SK-N-SH treated with all-trans-retinoic acid at 6 μM for 48 hours (cell line): ENCODE measurements around the gene ALG13.

Experiments
- ATAC-seq: fragments of 200-7000 bp; cut with Tn5 transposase; 3 replicates; pipeline ENCODE4 v1.9.1; 2020; ENCODE audit warnings: mild to moderate bottlenecking, moderate library complexity
- ARNTL ChIP-seq: fragments of 450-650 bp; formaldehyde crosslinking; IDR thresholded peaks from 2 replicates; pipeline ENCODE4 v1.5.0; 2020; ENCODE audit warnings: low read depth, mild to moderate bottlenecking, moderate library complexity, borderline replicate concordance
- BACH2 ChIP-seq: fragments of 250-450 bp; sonication (Bioruptor Pico); IDR thresholded peaks from 2 replicates; pipeline ENCODE4 v1.9.0; 2021; ENCODE audit warnings: mild to moderate bottlenecking, borderline replicate concordance
- CREB5 ChIP-seq: fragments of 250-450 bp; sonication (Bioruptor Pico); IDR thresholded peaks from 2 replicates; pipeline ENCODE4 v1.5.1; 2020; ENCODE audit warnings: low read depth, mild to moderate bottlenecking, moderate library complexity
- CSDC2 ChIP-seq: fragments of 250-450 bp; sonication (Bioruptor Pico); IDR thresholded peaks from 2 replicates; pipeline ENCODE4 v1.5.0; 2020; ENCODE audit warnings: mild to moderate bottlenecking, moderate library complexity
- CSRNP3 ChIP-seq: fragments of 250-450 bp; sonication (Bioruptor Pico); IDR thresholded peaks from 2 replicates; pipeline ENCODE4 v1.5.1; 2021; ENCODE audit warnings: mild to moderate bottlenecking, moderate library complexity
- ESRRG ChIP-seq: fragments of 250-450 bp; sonication (Bioruptor Pico); IDR thresholded peaks from 2 replicates; pipeline ENCODE4 v1.6.1; 2021; ENCODE audit warnings: mild to moderate bottlenecking
- GLIS3 ChIP-seq: fragments of 250-450 bp; sonication (Bioruptor Pico); IDR thresholded peaks from 2 replicates; pipeline ENCODE4 v1.5.0; 2020; ENCODE audit warnings: mild to moderate bottlenecking, moderate library complexity
- ISL1 ChIP-seq: fragments of 250-450 bp; sonication (Bioruptor Pico); IDR thresholded peaks from 2 replicates; pipeline ENCODE4 v2.1.2; 2022; ENCODE audit warnings: mild to moderate bottlenecking, moderate library complexity
- OSR1 ChIP-seq: fragments of 250-450 bp; sonication (Bioruptor Pico); IDR thresholded peaks from 2 replicates; pipeline ENCODE4 v1.8.0; 2022; ENCODE audit warnings: moderate library complexity, mild to moderate bottlenecking, inconsistent platforms
- POU6F1 ChIP-seq: fragments of 250-450 bp; sonication (Bioruptor Pico); IDR thresholded peaks from 2 replicates; pipeline ENCODE4 v1.8.0; 2021; ENCODE audit warnings: low read depth, mild to moderate bottlenecking, moderate library complexity, borderline replicate concordance
- PPARA ChIP-seq: fragments of 250-450 bp; sonication (Bioruptor Pico); IDR thresholded peaks from 2 replicates; pipeline ENCODE4 v1.5.0; 2020; ENCODE audit warnings: mild to moderate bottlenecking, borderline replicate concordance
- RARB ChIP-seq: fragments of 250-450 bp; sonication (Bioruptor Pico); IDR thresholded peaks from 2 replicates; pipeline ENCODE4 v1.8.0; 2021; ENCODE audit warnings: mild to moderate bottlenecking, moderate library complexity
- SNAI2 ChIP-seq: fragments of 250-450 bp; sonication (Bioruptor Pico); IDR thresholded peaks from 2 replicates; pipeline ENCODE4 v1.5.0; 2020; ENCODE audit warnings: mild to moderate bottlenecking, moderate library complexity
- TCF4 ChIP-seq: fragments of 250-450 bp; sonication (Bioruptor Pico); IDR thresholded peaks from 2 replicates; pipeline ENCODE4 v1.8.0; 2021; ENCODE audit warnings: mild to moderate bottlenecking, moderate library complexity, borderline replicate concordance
- TOX ChIP-seq: fragments of 250-450 bp; sonication (Bioruptor Pico); IDR thresholded peaks from 2 replicates; pipeline ENCODE4 v1.8.0; 2021; ENCODE audit warnings: mild to moderate bottlenecking, moderate library complexity, borderline replicate concordance
- TSHZ2 ChIP-seq: fragments of 250-450 bp; sonication (Bioruptor Pico); IDR thresholded peaks from 2 replicates; pipeline ENCODE4 v1.5.0; 2020; ENCODE audit warnings: mild to moderate bottlenecking, moderate library complexity
- ZC3H10 ChIP-seq: fragments of 250-450 bp; sonication (Bioruptor Pico); IDR thresholded peaks from 2 replicates; pipeline ENCODE4 v1.5.1; 2021; ENCODE audit warnings: mild to moderate bottlenecking, moderate library complexity
- ZFP3 ChIP-seq: fragments of 250-450 bp; sonication (Bioruptor Pico); IDR thresholded peaks from 2 replicates; pipeline ENCODE4 v1.5.0; 2020; ENCODE audit warnings: mild to moderate bottlenecking, moderate library complexity
- ZFP30 ChIP-seq: fragments of 450-650 bp; formaldehyde crosslinking; IDR thresholded peaks from 2 replicates; pipeline ENCODE4 v1.5.0; 2022; ENCODE audit warnings: mild to moderate bottlenecking, moderate library complexity
- ZNF565 ChIP-seq: fragments of 450-650 bp; formaldehyde crosslinking; conservative IDR thresholded peaks from 2 replicates; pipeline ENCODE4 v1.5.0; 2020; ENCODE audit warnings: low read depth, mild to moderate bottlenecking, moderate library complexity
- ZNF70 ChIP-seq: fragments of 450-650 bp; formaldehyde crosslinking; IDR thresholded peaks from 2 replicates; pipeline ENCODE4 v1.5.0; 2020; ENCODE audit warnings: mild to moderate bottlenecking, moderate library complexity
- ZNF8 ChIP-seq: fragments of 450-650 bp; formaldehyde crosslinking; IDR thresholded peaks from 2 replicates; pipeline ENCODE4 v1.5.0; 2020; ENCODE audit warnings: mild to moderate bottlenecking, moderate library complexity

Gene ALG13

GRCh38 chrX:111743316-111743715 is 62.3 kb downstream of the ALG13 start:
- ATAC-seq, result no peak

GRCh38 chrX:111756486-111756885 is 75.5 kb downstream of the ALG13 start:
- no peak for ATAC-seq
- TF ChIP-seq POU6F1 (no peak), GLIS3 (CRISPR knock-in tag) (no peak), SNAI2 (CRISPR knock-in tag) (no peak), TOX (CRISPR knock-in tag) (no peak), PPARA (CRISPR knock-in tag) (no peak), ZNF8 (CRISPR knock-in tag) (no peak), ZNF565 (CRISPR knock-in tag) (no peak), BACH2 (CRISPR knock-in tag) (no peak), ZC3H10 (CRISPR knock-in tag) (no peak), TSHZ2 (CRISPR knock-in tag) (no peak)

More at GRCh38 chrX:111743316-111743715, 62.3 kb downstream of the ALG13 start:
- TF ChIP-seq CSRNP3 (CRISPR knock-in tag), result no peak

- TF ChIP-seq PPARA (CRISPR knock-in tag) (no peak), OSR1 (no peak), ARNTL (no peak), ZFP30 (CRISPR knock-in tag) (no peak), POU6F1 (no peak), BACH2 (CRISPR knock-in tag) (no peak), ZNF70 (CRISPR knock-in tag) (no peak), CREB5 (CRISPR knock-in tag) (no peak), TCF4 (CRISPR knock-in tag) (no peak), GLIS3 (CRISPR knock-in tag) (no peak), ZNF565 (CRISPR knock-in tag) (no peak), RARB (no peak)
- no peak for ATAC-seq
These were observed 78.7 kb downstream of the ALG13 start for GRCh38 chrX:111759686-111760085.

GRCh38 chrX:111761578-111762135 is 80.7 kb downstream of the ALG13 start:
- no peak for ATAC-seq
- TF ChIP-seq ARNTL (no peak), ISL1 (no peak), ZC3H10 (CRISPR knock-in tag) (no peak), PPARA (CRISPR knock-in tag) (no peak), OSR1 (no peak), TOX (CRISPR knock-in tag) (no peak), ZFP3 (CRISPR knock-in tag) (no peak), RARB (no peak), CSDC2 (CRISPR knock-in tag) (no peak), POU6F1 (no peak), ESRRG (CRISPR knock-in tag) (no peak), CREB5 (CRISPR knock-in tag) (no peak), TCF4 (CRISPR knock-in tag) (no peak), ZNF565 (CRISPR knock-in tag) (no peak)
